ENCODE results near the gene EPHA4.

The EPHA4 gene

GRCh38 chr2:221465776-221466175 lies 106.3 kb downstream of the EPHA4 start:
- no peak for DNase-seq

GRCh38 chr2:221464971-221465370 lies 107.1 kb downstream of the EPHA4 start:
- no peak for DNase-seq

- DNase-seq, result no peak
These were observed 108.7 kb downstream of the EPHA4 start for GRCh38 chr2:221463241-221463896.

- DNase-seq, result no peak
These were observed 110.2 kb downstream of the EPHA4 start for GRCh38 chr2:221461901-221462300.

- no peak for DNase-seq
These were observed 112.0 kb downstream of the EPHA4 start for GRCh38 chr2:221460136-221460535.

GRCh38 chr2:221458578-221458977 lies 113.5 kb downstream of the EPHA4 start:
- DNase-seq, result no peak

GRCh38 chr2:221455214-221455613 lies 116.9 kb downstream of the EPHA4 start:
- DNase-seq, result no peak

GRCh38 chr2:221454459-221455105 lies 117.5 kb downstream of the EPHA4 start:
- no peak for DNase-seq

GRCh38 chr2:221451862-221452788 lies 120.0 kb downstream of the EPHA4 start:
- no peak for DNase-seq

GRCh38 chr2:221450280-221450679 lies 121.8 kb downstream of the EPHA4 start:
- DNase-seq, result no peak

GRCh38 chr2:221449406-221449805 lies 122.7 kb downstream of the EPHA4 start:
- DNase-seq, result no peak

- no peak for DNase-seq
These were observed 123.2 kb downstream of the EPHA4 start for GRCh38 chr2:221448844-221449390.

- no peak for DNase-seq
These were observed 123.9 kb downstream of the EPHA4 start for GRCh38 chr2:221448057-221448843.

- no peak for DNase-seq
These were observed 124.8 kb downstream of the EPHA4 start for GRCh38 chr2:221447310-221447709.

- DNase-seq, result no peak
These were observed 126.0 kb downstream of the EPHA4 start for GRCh38 chr2:221446140-221446539.

- no peak for DNase-seq
These were observed 128.0 kb downstream of the EPHA4 start for GRCh38 chr2:221444106-221444505.

GRCh38 chr2:221443645-221444044 lies 128.5 kb downstream of the EPHA4 start:
- no peak for DNase-seq

- no peak for DNase-seq
These were observed 130.0 kb downstream of the EPHA4 start for GRCh38 chr2:221442128-221442527.

GRCh38 chr2:221439761-221440479 lies 132.2 kb downstream of the EPHA4 start:
- no peak for DNase-seq

- DNase-seq, result no peak
These were observed 135.0 kb downstream of the EPHA4 start for GRCh38 chr2:221437056-221437455.

- DNase-seq, result no peak
These were observed 136.9 kb downstream of the EPHA4 start for GRCh38 chr2:221435171-221435570.

GRCh38 chr2:221434142-221434541 lies 138.0 kb downstream of the EPHA4 start:
- DNase-seq, result no peak

All from CD4-positive, alpha-beta T cell treated with Interleukin-15 for 1 hour (primary cell).